Activated T-helper 1 cell treated with anti-CD3 and anti-CD28 coated beads, Interleukin-2, amount 50 U/mL, for 16 hours (primary cell): ENCODE measurements around the gene SNX9.
"Not testable (repeated sequence)": the region's sequence is repeated elsewhere in the genome, so short reads cannot be mapped to it uniquely, and the experiment has no call there.

Experiments
- DNase-seq, 2 donors: peaks; one replicate each; pipeline ENCODE4 v3.0.0-alpha.2; 2020; ENCODE audit warnings: low read depth in 1 of 2, low spot score in 1 of 2

The SNX9 gene

GRCh38 chr6:157946865-157947532, 124.0 kb downstream of the SNX9 start:
- no peak for DNase-seq

GRCh38 chr6:157950899-157951298, 127.9 kb downstream of the SNX9 start:
- not testable (repeated sequence) for DNase-seq

GRCh38 chr6:157951828-157952227, 128.8 kb downstream of the SNX9 start:
- DNase-seq: no peak

GRCh38 chr6:157952861-157953351, 129.9 kb downstream of the SNX9 start:
- DNase-seq: no peak

- DNase-seq: no peak
These were observed 130.6 kb downstream of the SNX9 start for GRCh38 chr6:157953580-157954091.

GRCh38 chr6:157954150-157955117, 131.4 kb downstream of the SNX9 start:
- DNase-seq: no peak

GRCh38 chr6:157955675-157956074, 132.6 kb downstream of the SNX9 start:
- no peak for DNase-seq

- DNase-seq: no peak
These were observed 133.2 kb downstream of the SNX9 start for GRCh38 chr6:157956171-157956730.

GRCh38 chr6:157959451-157960227, 136.6 kb downstream of the SNX9 start:
- no peak for DNase-seq

GRCh38 chr6:157961153-157961831, 138.2 kb downstream of the SNX9 start:
- no peak for DNase-seq

- DNase-seq: no peak
These were observed 139.0 kb downstream of the SNX9 start for GRCh38 chr6:157961832-157962575.

- no peak for DNase-seq
These were observed 139.7 kb downstream of the SNX9 start for GRCh38 chr6:157962601-157963302.

- DNase-seq: no peak
These were observed 141.1 kb downstream of the SNX9 start for GRCh38 chr6:157964100-157964499.

GRCh38 chr6:157965387-157965786, 142.3 kb downstream of the SNX9 start:
- no peak for DNase-seq

- no peak for DNase-seq
These were observed 143.5 kb downstream of the SNX9 start for GRCh38 chr6:157966589-157966977.

GRCh38 chr6:157967020-157967419, 144.0 kb downstream of the SNX9 start:
- no peak for DNase-seq

GRCh38 chr6:157967486-157967885, 144.4 kb downstream of the SNX9 start:
- no peak for DNase-seq

- DNase-seq: not testable (repeated sequence)
These were observed 149.1 kb downstream of the SNX9 start for GRCh38 chr6:157972177-157972576.

- DNase-seq: no peak
These were observed 151.4 kb downstream of the SNX9 start for GRCh38 chr6:157974341-157974894.
